HG03354 (cell line): ENCODE data around the gene CDYL.

ENCODE experiments used
- ATAC-seq: cut with Tn5 transposase; IDR thresholded peaks from one replicate; pipeline ENCODE4 v1.9.1; 2021; ENCODE audit warnings: mild to moderate bottlenecking; ENCODE audit not compliant: unreplicated experiment, poor library complexity, severe bottlenecking

The CDYL gene

GRCh38 chr6:4870821-4871494, 94.8 kb downstream of the CDYL start:
- ATAC-seq, result no peak

- ATAC-seq, result no peak
Observed at GRCh38 chr6:4871825-4872224, 95.6 kb downstream of the CDYL start.

GRCh38 chr6:4872841-4873240, 96.6 kb downstream of the CDYL start:
- ATAC-seq, result no peak

- ATAC-seq, result no peak
Observed at GRCh38 chr6:4873928-4874327, 97.7 kb downstream of the CDYL start.

GRCh38 chr6:4879741-4880275, 103.6 kb downstream of the CDYL start:
- peak; percentile 77 for ATAC-seq

GRCh38 chr6:4880363-4880762, 104.2 kb downstream of the CDYL start:
- ATAC-seq, result no peak

GRCh38 chr6:4883298-4883697, 107.1 kb downstream of the CDYL start:
- ATAC-seq, result no peak

GRCh38 chr6:4884646-4885340, 108.6 kb downstream of the CDYL start:
- no peak for ATAC-seq

- ATAC-seq, result no peak
Observed at GRCh38 chr6:4885341-4885933, 109.2 kb downstream of the CDYL start.

GRCh38 chr6:4888841-4889240, 112.6 kb downstream of the CDYL start:
- ATAC-seq, result no peak

GRCh38 chr6:4889701-4890100, 113.5 kb downstream of the CDYL start:
- no peak for ATAC-seq

- ATAC-seq, result no peak
Observed at GRCh38 chr6:4890191-4890590, 114.0 kb downstream of the CDYL start.

GRCh38 chr6:4890627-4891026, 114.4 kb downstream of the CDYL start:
- ATAC-seq, result no peak

- ATAC-seq, result no peak
Observed at GRCh38 chr6:4891141-4891540, 114.9 kb downstream of the CDYL start.

- no peak for ATAC-seq
Observed at GRCh38 chr6:4892785-4893485, 116.7 kb downstream of the CDYL start.

- no peak for ATAC-seq
Observed at GRCh38 chr6:4894049-4894448, 117.8 kb downstream of the CDYL start.

GRCh38 chr6:4895971-4896370, 119.8 kb downstream of the CDYL start:
- ATAC-seq, result no peak

- no peak for ATAC-seq
Observed at GRCh38 chr6:4896401-4896800, 120.2 kb downstream of the CDYL start.

GRCh38 chr6:4899249-4900034, 123.2 kb downstream of the CDYL start:
- ATAC-seq, result no peak
